ENCODE measurements around the gene CCDC9B.
A peak's percentile ranks its signal among the peaks of the same experiment; 100 is the strongest.

The CCDC9B gene

DNA sequence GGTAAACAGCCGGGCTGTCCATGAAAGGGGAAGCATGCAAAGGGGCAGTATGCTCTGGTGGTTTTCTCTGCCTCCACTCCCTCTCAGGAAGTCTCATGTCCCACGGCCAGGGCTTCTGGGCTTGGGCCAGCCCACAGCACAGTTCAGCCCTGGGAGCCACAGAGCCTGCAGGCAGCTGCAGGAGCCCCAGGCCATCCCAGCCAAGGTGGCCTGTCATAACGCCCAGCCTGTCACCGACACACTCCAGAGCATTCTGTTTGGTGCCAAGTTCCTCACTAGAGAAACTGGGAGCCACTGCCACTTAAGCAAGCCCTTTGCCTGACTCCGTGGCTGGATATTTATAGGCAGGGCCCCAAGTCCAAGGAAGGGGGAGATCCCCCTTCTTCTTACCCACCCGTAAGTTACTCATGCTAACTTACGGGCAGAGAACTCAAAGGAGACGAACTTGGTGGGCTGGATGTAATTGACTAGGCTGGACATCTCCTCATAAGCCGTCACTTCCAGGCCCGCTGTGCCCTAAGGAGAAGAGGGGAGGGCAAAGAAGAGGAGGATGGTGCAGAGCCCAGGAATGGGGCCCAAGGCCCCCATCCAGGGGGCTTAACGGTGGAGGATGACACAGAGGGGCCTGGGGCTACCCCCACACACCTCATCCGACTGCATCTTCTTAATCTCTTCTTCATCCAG lies 44.7 kb downstream of the CCDC9B start:
- H3K27ac ChIP-seq = no peak overlapping the region
- DNase-seq (ENCODE audit: low spot score) = no peak
- TF ChIP-seq, protein P1, sequence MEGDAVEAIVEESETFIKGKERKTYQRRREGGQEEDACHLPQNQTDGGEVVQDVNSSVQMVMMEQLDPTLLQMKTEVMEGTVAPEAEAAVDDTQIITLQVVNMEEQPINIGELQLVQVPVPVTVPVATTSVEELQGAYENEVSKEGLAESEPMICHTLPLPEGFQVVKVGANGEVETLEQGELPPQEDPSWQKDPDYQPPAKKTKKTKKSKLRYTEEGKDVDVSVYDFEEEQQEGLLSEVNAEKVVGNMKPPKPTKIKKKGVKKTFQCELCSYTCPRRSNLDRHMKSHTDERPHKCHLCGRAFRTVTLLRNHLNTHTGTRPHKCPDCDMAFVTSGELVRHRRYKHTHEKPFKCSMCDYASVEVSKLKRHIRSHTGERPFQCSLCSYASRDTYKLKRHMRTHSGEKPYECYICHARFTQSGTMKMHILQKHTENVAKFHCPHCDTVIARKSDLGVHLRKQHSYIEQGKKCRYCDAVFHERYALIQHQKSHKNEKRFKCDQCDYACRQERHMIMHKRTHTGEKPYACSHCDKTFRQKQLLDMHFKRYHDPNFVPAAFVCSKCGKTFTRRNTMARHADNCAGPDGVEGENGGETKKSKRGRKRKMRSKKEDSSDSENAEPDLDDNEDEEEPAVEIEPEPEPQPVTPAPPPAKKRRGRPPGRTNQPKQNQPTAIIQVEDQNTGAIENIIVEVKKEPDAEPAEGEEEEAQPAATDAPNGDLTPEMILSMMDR (IDR thresholded peaks at IDR 0.05) = no peak

DNA sequence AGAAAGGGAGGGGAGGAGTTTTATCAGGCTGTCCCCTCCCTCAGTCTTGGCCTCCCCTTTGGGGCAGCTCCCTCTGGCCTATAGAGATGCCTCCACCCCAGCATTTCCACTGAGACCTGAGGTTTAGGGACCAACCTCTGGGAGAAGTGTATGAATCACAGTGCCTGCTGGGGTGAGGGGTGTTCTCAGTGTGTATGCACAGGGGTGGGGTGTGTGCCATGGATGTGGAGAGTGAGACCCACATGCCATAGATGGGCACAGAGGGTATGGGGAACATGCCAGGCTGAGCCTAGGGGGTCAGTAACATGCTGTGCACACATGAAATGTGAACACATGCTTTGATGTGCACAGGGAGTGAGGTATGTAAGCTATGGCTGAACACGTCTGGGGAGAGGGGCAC lies 45.4 kb downstream of the CCDC9B start:
- H3K4me3 ChIP-seq = no peak overlapping the region
- TF ChIP-seq, protein P1 (IDR thresholded peaks at IDR 0.05) = no peak
- DNase-seq (ENCODE audit: low spot score) = no peak
- no peak overlapping the region for H3K27ac ChIP-seq

More for the DNA sequence above, 44.7 kb downstream of the CCDC9B start:
- H3K4me3 ChIP-seq = no peak overlapping the region

DNA sequence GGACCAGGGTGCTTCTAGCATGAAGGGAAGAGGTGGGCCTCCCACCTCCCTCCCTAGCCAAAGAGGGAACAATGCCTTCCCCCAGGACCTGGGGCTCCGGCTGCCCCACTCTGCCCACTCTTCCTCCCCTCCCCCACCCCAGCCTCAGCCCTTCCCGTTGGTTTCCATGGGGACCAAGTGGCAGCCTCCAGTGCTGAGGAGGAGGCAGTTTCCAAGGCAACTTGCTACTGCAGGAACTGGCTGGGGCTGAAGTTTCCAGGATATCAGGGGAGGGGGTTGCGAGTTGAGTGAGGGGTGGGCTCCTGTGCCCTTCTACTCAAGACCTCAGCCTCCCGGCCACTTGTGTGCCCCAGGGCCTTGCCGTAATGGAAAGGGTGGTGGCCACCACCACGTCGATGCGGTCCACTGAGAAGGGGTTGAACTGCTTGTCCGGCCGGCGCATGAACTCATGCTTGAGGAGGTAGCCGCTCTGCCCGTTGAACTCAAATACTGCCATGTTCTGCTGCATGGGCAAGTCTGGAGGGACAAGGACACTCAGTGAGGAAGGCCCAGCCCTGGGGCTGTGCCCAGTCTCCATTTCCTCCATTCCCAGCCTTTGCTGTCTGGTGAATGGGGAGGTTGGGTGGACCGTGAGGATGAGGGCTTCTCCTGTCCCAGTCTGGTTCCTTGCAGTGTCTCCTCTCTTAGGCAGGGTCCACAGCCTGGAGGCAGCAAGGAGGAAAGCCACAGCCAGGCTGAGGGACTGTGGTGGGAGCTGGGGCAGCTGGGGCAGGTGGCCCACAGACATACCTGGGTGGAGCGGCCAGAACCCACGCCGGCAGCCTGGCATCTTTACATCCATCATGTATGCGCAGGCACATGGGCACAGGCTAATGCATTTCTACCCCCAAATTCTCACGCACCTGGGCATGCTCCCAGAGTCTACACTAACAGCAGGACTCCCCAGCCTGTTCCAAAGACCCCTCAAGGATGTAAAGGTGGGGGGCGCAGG lies 46.5 kb downstream of the CCDC9B start:
- no peak for DNase-seq (ENCODE audit: low spot score)
- Histone ChIP-seq H3K4me3 (no peak overlapping the region), H3K27ac (no peak overlapping the region)
- TF ChIP-seq, protein P1 (IDR thresholded peaks at IDR 0.05) = no peak

- Histone ChIP-seq H3K4me3 (no peak overlapping the region), H3K27ac (no peak overlapping the region)
- TF ChIP-seq, protein P1 (IDR thresholded peaks at IDR 0.05) = no peak
- DNase-seq (ENCODE audit: low spot score) = no peak
Measured at GRCh38 chr15:40293006-40293405, 47.7 kb downstream of the CCDC9B start.

- no peak overlapping the region for H3K4me3 ChIP-seq
- DNase-seq (ENCODE audit: low spot score) = no peak
- H3K27ac ChIP-seq = no peak overlapping the region
- TF ChIP-seq, protein P1 (IDR thresholded peaks at IDR 0.05) = no peak
Measured at GRCh38 chr15:40292246-40292645, 48.5 kb downstream of the CCDC9B start.

GRCh38 chr15:40290918-40291574 lies 49.7 kb downstream of the CCDC9B start:
- no peak overlapping the region for H3K27ac ChIP-seq
- H3K4me3 ChIP-seq = peak overlapping the region; percentile 74
- DNase-seq (ENCODE audit: low spot score) = no peak
- TF ChIP-seq, protein P1 (IDR thresholded peaks at IDR 0.05) = no peak

Measured in coronary artery (tissue), 2 donors.